Gastroesophageal sphincter (tissue), 3 donors: Measurements from ENCODE around the gene OXER1.

Source experiments
- EP300 ChIP-seq: sonication (generic); formaldehyde crosslinking; IDR thresholded peaks from one replicate; pipeline ENCODE4 v1.6.1; 2017; ENCODE audit warnings: antibody characterized with exemption, mild to moderate bottlenecking
- POLR2A ChIP-seq, 2 donors: fragments of 450-650 bp; IDR thresholded peaks; one replicate each; pipeline ENCODE4 v1.6.1; 2017; ENCODE audit warnings: antibody characterized with exemption in 2 of 2, mild to moderate bottlenecking in 2 of 2, moderate library complexity in 1 of 2
- TF ChIP-seq, protein P1 (sequence below), 4 experiments: fragments of 200-600 bp in 2 of 4; fragments of 450-650 bp in 2 of 4; sonication (generic) in 1 of 4; IDR thresholded peaks; one replicate each; pipeline ENCODE4 v1.5.1; 2017 to 2019; ENCODE audit warnings: antibody characterized with exemption in 4 of 4, mild to moderate bottlenecking in 2 of 4, moderate library complexity in 2 of 4

DNA sequence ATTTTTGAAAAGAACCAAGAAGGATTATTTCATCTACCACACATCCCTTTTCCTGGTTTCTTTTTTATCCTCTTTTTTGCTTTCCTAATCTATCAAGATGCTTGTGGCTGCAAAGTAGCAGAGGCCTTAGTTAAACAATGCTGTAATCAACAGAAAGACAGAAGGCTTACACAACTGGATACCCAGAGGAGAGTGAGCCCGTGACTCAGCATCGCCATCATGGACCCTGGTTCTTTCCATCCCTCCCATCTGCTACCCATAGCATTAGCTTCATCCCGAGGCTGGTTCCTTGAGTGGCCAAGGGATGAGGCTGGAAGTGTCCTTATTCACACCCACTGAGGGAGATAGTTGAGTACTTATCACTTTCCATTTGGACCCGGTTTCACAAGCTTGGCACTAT lies 35.9 kb upstream of the OXER1 start:
- TF ChIP-seq EP300 = no peak
- TF ChIP-seq POLR2A (IDR thresholded peaks at IDR 0.05) = no peak
- TF ChIP-seq, protein P1, sequence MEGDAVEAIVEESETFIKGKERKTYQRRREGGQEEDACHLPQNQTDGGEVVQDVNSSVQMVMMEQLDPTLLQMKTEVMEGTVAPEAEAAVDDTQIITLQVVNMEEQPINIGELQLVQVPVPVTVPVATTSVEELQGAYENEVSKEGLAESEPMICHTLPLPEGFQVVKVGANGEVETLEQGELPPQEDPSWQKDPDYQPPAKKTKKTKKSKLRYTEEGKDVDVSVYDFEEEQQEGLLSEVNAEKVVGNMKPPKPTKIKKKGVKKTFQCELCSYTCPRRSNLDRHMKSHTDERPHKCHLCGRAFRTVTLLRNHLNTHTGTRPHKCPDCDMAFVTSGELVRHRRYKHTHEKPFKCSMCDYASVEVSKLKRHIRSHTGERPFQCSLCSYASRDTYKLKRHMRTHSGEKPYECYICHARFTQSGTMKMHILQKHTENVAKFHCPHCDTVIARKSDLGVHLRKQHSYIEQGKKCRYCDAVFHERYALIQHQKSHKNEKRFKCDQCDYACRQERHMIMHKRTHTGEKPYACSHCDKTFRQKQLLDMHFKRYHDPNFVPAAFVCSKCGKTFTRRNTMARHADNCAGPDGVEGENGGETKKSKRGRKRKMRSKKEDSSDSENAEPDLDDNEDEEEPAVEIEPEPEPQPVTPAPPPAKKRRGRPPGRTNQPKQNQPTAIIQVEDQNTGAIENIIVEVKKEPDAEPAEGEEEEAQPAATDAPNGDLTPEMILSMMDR (IDR thresholded peaks at IDR 0.05) = no peak
